OCI-LY3 (cell line): ENCODE measurements around the gene CSF3R.

ENCODE experiments used
- H2AFZ ChIP-seq: fragments of 200-600, 300-600 bp; shearing (Covaris generic); 2 replicates; pipeline ENCODE4 v1.6.0; 2014; ENCODE audit warnings: antibody characterized with exemption, low read depth, low read length
- H3K27ac ChIP-seq: fragments of 200-600, 300-600 bp; sonication (generic); 2 replicates; pipeline ENCODE4 v1.5.1; 2014; ENCODE audit warnings: mild to moderate bottlenecking, low read length, moderate library complexity, mixed read lengths
- H3K27me3 ChIP-seq: fragments of 200-600, 300-600 bp; sonication (generic); 2 replicates; pipeline ENCODE4 v1.6.1; 2014; ENCODE audit warnings: low read depth, low read length, mixed read lengths
- H3K36me3 ChIP-seq: fragments of 200-600, 300-600 bp; sonication (generic); replicated peaks from 2 replicates; pipeline ENCODE3; 2014; ENCODE audit warnings: low read depth, low read length, mixed read lengths
- H3K4me1 ChIP-seq: fragments of 300-600, 200-600 bp; sonication (generic); 2 replicates; pipeline ENCODE4 v1.6.1; 2014; ENCODE audit warnings: low read length, mixed read lengths
- H3K4me2 ChIP-seq: fragments of 200-600, 300-600 bp; sonication (generic); 2 replicates; pipeline ENCODE4 v1.6.1; 2014; ENCODE audit warnings: low read length, mixed read lengths
- H3K4me3 ChIP-seq: fragments of 300-600, 200-600 bp; sonication (generic); 2 replicates; pipeline ENCODE4 v1.5.1; 2014; ENCODE audit warnings: antibody characterized with exemption, mild to moderate bottlenecking, low read length, moderate library complexity
- H3K79me2 ChIP-seq: fragments of 300-600, 200-600 bp; shearing (Covaris generic); 2 replicates; pipeline ENCODE4 v1.6.1; 2014; ENCODE audit warnings: mild to moderate bottlenecking, low read length, mixed read lengths
- H3K9ac ChIP-seq: fragments of 300-600, 200-600 bp; shearing (Covaris generic); 2 replicates; pipeline ENCODE4 v1.6.0; 2014; ENCODE audit warnings: mild to moderate bottlenecking, low read length, moderate library complexity
- H3K9me3 ChIP-seq: fragments of 200-600, 300-600 bp; shearing (Covaris generic); 2 replicates; pipeline ENCODE4 v1.6.1; 2014; ENCODE audit warnings: low read length, mixed read lengths; ENCODE audit not compliant: insufficient read depth
- H4K20me1 ChIP-seq: fragments of 200-600, 300-600 bp; sonication (generic); 2 replicates; pipeline ENCODE4 v1.6.1; 2016; ENCODE audit warnings: low read length, mixed read lengths; ENCODE audit not compliant: insufficient read depth
- CTCF ChIP-seq: fragments of 200-600, 300-600 bp; sonication (generic); IDR thresholded peaks from 2 replicates; pipeline ENCODE4 v1.5.1; 2014; ENCODE audit warnings: antibody characterized with exemption, low read length, low read depth
- EZH2phosphoT487 ChIP-seq: fragments of 200-600 bp; shearing (Covaris generic); IDR thresholded peaks from 2 replicates; pipeline ENCODE4 v1.6.1; 2018; ENCODE audit warnings: antibody characterized with exemption, mixed run types, low read depth

The CSF3R gene

GRCh38 chr1:36457691-36458090, 25.0 kb downstream of the CSF3R start:
- peaks cover 6% of the 10 kb centered on the region; the same call in 1 of the 2 replicates for H3K79me2 ChIP-seq
- peaks cover 16% of the 10 kb centered on the region for H3K36me3 ChIP-seq
- no peak overlapping the region for H3K27ac ChIP-seq
- TF ChIP-seq CTCF (no peak), EZH2phosphoT487 (no peak)
- H3K9me3 ChIP-seq, result no peaks in the 10 kb centered on the region
- H3K4me3 ChIP-seq, result no peak overlapping the region
- H3K4me1 ChIP-seq, result peaks cover 6% of the 10 kb centered on the region
- H2AFZ ChIP-seq, result no peak overlapping the region
- no peak overlapping the region for H3K4me2 ChIP-seq
- no peaks in the 10 kb centered on the region for H4K20me1 ChIP-seq
- no peak overlapping the region for H3K9ac ChIP-seq
- no peaks in the 10 kb centered on the region for H3K27me3 ChIP-seq

- Histone ChIP-seq H3K4me3 (no peak overlapping the region), H2AFZ (no peak overlapping the region), H3K36me3 (peaks cover 16% of the 10 kb centered on the region), H3K79me2 (no peaks in the 10 kb centered on the region), H3K4me1 (peaks cover 6% of the 10 kb centered on the region), H3K27me3 (no peaks in the 10 kb centered on the region), H3K27ac (no peak overlapping the region), H3K9ac (no peak overlapping the region), H3K9me3 (no peaks in the 10 kb centered on the region), H4K20me1 (no peaks in the 10 kb centered on the region), H3K4me2 (no peak overlapping the region)
- TF ChIP-seq EZH2phosphoT487, result no peak
- TF ChIP-seq CTCF, result no peak
Observed at GRCh38 chr1:36456391-36456928, 26.3 kb downstream of the CSF3R start.

- H3K27me3 ChIP-seq, result no peaks in the 10 kb centered on the region
- no peak overlapping the region for H3K27ac ChIP-seq
- no peaks in the 10 kb centered on the region for H4K20me1 ChIP-seq
- no peak overlapping the region for H2AFZ ChIP-seq
- no peaks in the 10 kb centered on the region for H3K9me3 ChIP-seq
- H3K4me2 ChIP-seq, result no peak overlapping the region
- TF ChIP-seq EZH2phosphoT487 (no peak), CTCF (no peak)
- H3K79me2 ChIP-seq, result no peaks in the 10 kb centered on the region
- H3K9ac ChIP-seq, result no peak overlapping the region
- peaks cover 12% of the 10 kb centered on the region for H3K36me3 ChIP-seq
- peaks cover 6% of the 10 kb centered on the region for H3K4me1 ChIP-seq
- H3K4me3 ChIP-seq, result no peak overlapping the region
Observed at GRCh38 chr1:36455386-36455785, 27.3 kb downstream of the CSF3R start.

GRCh38 chr1:36453600-36454388, 28.9 kb downstream of the CSF3R start:
- no peak overlapping the region for H3K9ac ChIP-seq
- no peak for TF ChIP-seq CTCF
- no peak for TF ChIP-seq EZH2phosphoT487
- peaks cover 2% of the 10 kb centered on the region for H3K4me1 ChIP-seq
- H3K4me3 ChIP-seq, result no peak overlapping the region
- H3K79me2 ChIP-seq, result no peaks in the 10 kb centered on the region
- no peak overlapping the region for H3K4me2 ChIP-seq
- no peak overlapping the region for H3K27ac ChIP-seq
- no peak overlapping the region for H2AFZ ChIP-seq
- no peaks in the 10 kb centered on the region for H3K27me3 ChIP-seq
- no peaks in the 10 kb centered on the region for H3K9me3 ChIP-seq
- peaks cover 10% of the 10 kb centered on the region for H3K36me3 ChIP-seq
- no peaks in the 10 kb centered on the region for H4K20me1 ChIP-seq
